SK-MEL-5 (cell line): ENCODE measurements around the gene CPXM1. TPM values are rescaled to one million over a fixed set of nuclear protein-coding genes. Genes with fewer than 3 reads are reported as not detected.

Experiments
- DNase-seq: peaks from one replicate; pipeline ENCODE4 v3.0.0-alpha.2; 2016; ENCODE audit warnings: low read depth, low spot score
- in situ Hi-C: cut with HindIII; loops from 2 replicates; pipeline ENCODE4 v1.10.0; 2016; ENCODE audit warnings: low sequenced_read_pairs, high pct_unique_total_duplicates, low pct_unique_long_range_greater_than_20kb
- total RNA-seq: library from RNA; depleted of rRNA; stranded (reverse); fragments of >200 nt; shearing (Covaris generic); gene quantifications from 2 replicates; pipeline ENCODE4 v1.2.3, GENCODE V29; 2014; rRNA removed

CPXM1 gene
- total RNA-seq, 1 experiment from 2014 or later: 0.98 TPM

DNA sequence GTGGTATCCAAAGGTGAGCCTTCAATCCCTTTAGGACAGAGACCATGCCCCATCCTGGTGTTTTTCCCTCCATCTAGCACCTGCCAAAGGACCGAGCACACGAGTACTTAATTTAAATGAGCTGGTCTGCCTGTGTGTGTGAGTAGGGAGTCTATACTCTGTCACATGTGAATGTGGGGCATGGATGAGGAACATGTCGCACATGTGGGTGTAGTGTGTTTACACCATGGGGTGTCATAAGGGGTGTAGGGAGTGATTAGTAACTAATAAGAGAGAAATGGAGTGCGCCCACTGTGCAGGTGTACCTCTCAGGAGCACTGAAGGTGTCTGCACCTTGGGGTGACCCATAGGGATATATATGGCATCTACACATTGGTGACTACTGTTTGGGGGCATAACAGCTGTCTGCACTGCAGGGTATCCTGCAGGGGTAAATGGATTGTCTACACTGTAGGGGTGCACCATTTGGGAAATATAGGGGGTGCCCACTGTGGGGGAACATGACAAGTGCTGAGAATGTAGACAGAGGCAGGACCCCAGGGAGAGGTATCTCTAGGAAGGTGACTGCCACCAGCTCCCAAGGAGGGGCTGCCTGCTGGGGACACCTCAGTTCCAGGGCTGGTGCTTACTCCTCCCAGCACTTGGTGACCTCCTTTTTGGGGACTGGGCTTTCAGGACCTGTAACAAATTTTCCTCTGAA is 54.3 kb downstream of the CPXM1 start:
- in situ Hi-C loops: no loop called here
- no peak for DNase-seq

DNA sequence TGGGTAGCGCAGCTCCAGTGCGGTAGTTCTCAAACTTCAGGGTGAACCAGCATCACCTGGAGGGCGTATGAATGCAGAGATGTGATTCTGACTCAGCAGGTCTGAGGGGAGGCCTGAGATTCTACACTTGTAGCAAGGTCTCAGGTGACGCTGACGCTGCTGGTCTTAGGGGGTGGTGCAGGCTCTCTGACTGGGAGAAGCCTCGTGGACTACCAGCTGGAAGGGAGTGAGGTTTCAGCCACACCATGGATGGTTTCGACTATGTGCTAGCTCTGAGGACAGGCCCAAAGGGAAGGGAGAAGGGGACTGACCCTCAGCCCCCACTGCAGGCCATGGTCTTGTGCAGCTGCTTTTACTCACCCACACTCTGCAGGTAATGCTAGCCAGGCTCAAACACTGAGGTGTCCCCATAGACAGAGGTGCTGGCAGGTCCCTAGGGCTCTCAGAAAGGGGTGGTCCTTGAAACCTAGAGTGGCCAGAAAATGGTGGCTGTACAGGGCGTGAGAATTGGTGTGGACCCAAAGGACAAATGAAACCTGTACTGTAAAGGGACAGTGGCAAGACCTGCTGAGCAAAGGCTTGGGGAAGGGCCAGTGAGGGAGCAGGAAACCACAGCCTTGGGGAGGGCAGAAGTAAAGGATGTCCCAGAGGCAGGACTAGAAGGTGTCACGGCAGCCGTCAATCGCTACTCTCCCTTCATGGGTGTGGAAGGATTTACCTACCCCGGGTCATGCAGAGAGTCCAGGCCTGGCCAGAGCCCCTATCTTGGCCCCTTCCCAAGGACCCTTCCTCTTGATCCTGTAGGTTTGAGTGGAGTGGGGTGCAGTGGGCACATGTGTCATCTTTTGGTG is 55.1 kb downstream of the CPXM1 start:
- in situ Hi-C loops: no loop called here
- no peak for DNase-seq

Other genes with a start within 250 kb of the CPXM1 start
- gene NOP56, start 148.0 kb downstream of the CPXM1 start, total RNA-seq: 350 and 393 TPM in 2 replicates
- gene IDH3B, start 136.4 kb downstream of the CPXM1 start, total RNA-seq: 224 and 240 TPM in 2 replicates
- 0.50 and 2.0 TPM in 2 replicates for gene EBF4, start 107.8 kb downstream of the CPXM1 start, total RNA-seq
- 0.88 TPM in 1 of 2 replicates, not detected in the other for gene C20orf141, start 14.4 kb upstream of the CPXM1 start, total RNA-seq
- not detected in 2 replicates for gene TMEM239, start 15.7 kb upstream of the CPXM1 start, total RNA-seq
- 17.2 and 22.6 TPM in 2 replicates for gene PCED1A, start 40.0 kb upstream of the CPXM1 start, total RNA-seq
- 39.0 and 39.7 TPM in 2 replicates for gene VPS16, start 40.1 kb upstream of the CPXM1 start, total RNA-seq
- gene PTPRA, start 72.9 kb upstream of the CPXM1 start, total RNA-seq: 35.2 and 45.5 TPM in 2 replicates
- gene GNRH2, start 243.0 kb upstream of the CPXM1 start, total RNA-seq: not detected in 2 replicates
- 68.2 and 82.3 TPM in 2 replicates for gene MRPS26, start 245.4 kb upstream of the CPXM1 start, total RNA-seq